LNCAP (cell line): Measurements from ENCODE around the gene GRB2.

Experiments
- CTCF ChIP-seq: fragments of 450-650 bp; IDR thresholded peaks from 2 replicates; pipeline ENCODE4 v1.5.1; 2017; ENCODE audit warnings: mild to moderate bottlenecking

GRB2 gene

GRCh38 chr17:75348386-75349012, 57.0 kb downstream of the GRB2 start:
- no peak for TF ChIP-seq CTCF

GRCh38 chr17:75346906-75347305, 58.6 kb downstream of the GRB2 start:
- no peak for TF ChIP-seq CTCF

GRCh38 chr17:75345514-75346167, 59.8 kb downstream of the GRB2 start:
- no peak for TF ChIP-seq CTCF

- no peak for TF ChIP-seq CTCF
Measured at GRCh38 chr17:75344666-75345065, 60.8 kb downstream of the GRB2 start.

GRCh38 chr17:75342996-75343395, 62.5 kb downstream of the GRB2 start:
- TF ChIP-seq CTCF, result no peak

- TF ChIP-seq CTCF, result no peak
Measured at GRCh38 chr17:75341784-75342486, 63.5 kb downstream of the GRB2 start.

- no peak for TF ChIP-seq CTCF
Measured at GRCh38 chr17:75340631-75341030, 64.8 kb downstream of the GRB2 start.
